Measurements from ENCODE around the gene DCAF17.
"Not testable (repeated sequence)": the region's sequence is repeated elsewhere in the genome, so short reads cannot be mapped to it uniquely, and the experiment has no call there.

Gene DCAF17

GRCh38 chr2:171487803-171488259, 53.8 kb downstream of the DCAF17 start:
- H3K36me3 Mint-ChIP-seq (ENCODE audit: low read depth): peaks cover 12% of the 10 kb centered on the region
- no peak for DNase-seq (ENCODE audit: low spot score)
- no peak overlapping the region for H3K4me3 Mint-ChIP-seq
- no peaks in the 10 kb centered on the region for H3K27me3 Mint-ChIP-seq (ENCODE audit: low read depth)
- peaks cover 9% of the 10 kb centered on the region for H3K9me3 Mint-ChIP-seq
- peaks cover 9% of the 10 kb centered on the region for H3K4me1 Mint-ChIP-seq (ENCODE audit: low read depth)
- no peak overlapping the region for H3K27ac Mint-ChIP-seq

GRCh38 chr2:171490577-171490976, 56.6 kb downstream of the DCAF17 start:
- peaks cover 9% of the 10 kb centered on the region for H3K9me3 Mint-ChIP-seq
- H3K4me1 Mint-ChIP-seq (ENCODE audit: low read depth): no peaks in the 10 kb centered on the region
- no peak overlapping the region for H3K27ac Mint-ChIP-seq
- peaks cover 7% of the 10 kb centered on the region for H3K36me3 Mint-ChIP-seq (ENCODE audit: low read depth)
- H3K27me3 Mint-ChIP-seq (ENCODE audit: low read depth): no peaks in the 10 kb centered on the region
- no peak overlapping the region for H3K4me3 Mint-ChIP-seq
- no peak for DNase-seq (ENCODE audit: low spot score)

- DNase-seq (ENCODE audit: low spot score): no peak
- Mint-ChIP-seq H3K27me3 (ENCODE audit: low read depth) (no peaks in the 10 kb centered on the region), H3K4me1 (ENCODE audit: low read depth) (no peaks in the 10 kb centered on the region), H3K9me3 (peaks cover 9% of the 10 kb centered on the region), H3K4me3 (no peak overlapping the region), H3K36me3 (ENCODE audit: low read depth) (peaks cover 7% of the 10 kb centered on the region), H3K27ac (no peak overlapping the region)
Observed at GRCh38 chr2:171491292-171491691, 57.3 kb downstream of the DCAF17 start.

GRCh38 chr2:171492664-171493063, 58.6 kb downstream of the DCAF17 start:
- no peak overlapping the region for H3K27ac Mint-ChIP-seq
- H3K4me3 Mint-ChIP-seq: no peak overlapping the region
- no peaks in the 10 kb centered on the region for H3K27me3 Mint-ChIP-seq (ENCODE audit: low read depth)
- H3K36me3 Mint-ChIP-seq (ENCODE audit: low read depth): peaks cover 7% of the 10 kb centered on the region
- no peak for DNase-seq (ENCODE audit: low spot score)
- peaks cover 9% of the 10 kb centered on the region for H3K9me3 Mint-ChIP-seq
- no peaks in the 10 kb centered on the region for H3K4me1 Mint-ChIP-seq (ENCODE audit: low read depth)

GRCh38 chr2:171497664-171498063, 63.6 kb downstream of the DCAF17 start:
- not testable (repeated sequence) for H3K27ac Mint-ChIP-seq; H3K4me1 Mint-ChIP-seq (ENCODE audit: low read depth); DNase-seq (ENCODE audit: low spot score); H3K9me3 Mint-ChIP-seq; H3K36me3 Mint-ChIP-seq (ENCODE audit: low read depth); H3K27me3 Mint-ChIP-seq (ENCODE audit: low read depth); H3K4me3 Mint-ChIP-seq

GRCh38 chr2:171505374-171505773, 71.3 kb downstream of the DCAF17 start:
- no peaks in the 10 kb centered on the region for H3K36me3 Mint-ChIP-seq (ENCODE audit: low read depth)
- peaks cover 6% of the 10 kb centered on the region for H3K27me3 Mint-ChIP-seq (ENCODE audit: low read depth)
- no peak overlapping the region for H3K4me3 Mint-ChIP-seq
- H3K27ac Mint-ChIP-seq: no peak overlapping the region
- no peaks in the 10 kb centered on the region for H3K9me3 Mint-ChIP-seq
- H3K4me1 Mint-ChIP-seq (ENCODE audit: low read depth): no peaks in the 10 kb centered on the region
- no peak for DNase-seq (ENCODE audit: low spot score)

- no peak overlapping the region for H3K4me3 Mint-ChIP-seq
- DNase-seq (ENCODE audit: low spot score): no peak
- no peak overlapping the region for H3K27ac Mint-ChIP-seq
- peaks cover 7% of the 10 kb centered on the region for H3K27me3 Mint-ChIP-seq (ENCODE audit: low read depth)
- peaks cover 5% of the 10 kb centered on the region for H3K4me1 Mint-ChIP-seq (ENCODE audit: low read depth)
- no peaks in the 10 kb centered on the region for H3K9me3 Mint-ChIP-seq
- no peaks in the 10 kb centered on the region for H3K36me3 Mint-ChIP-seq (ENCODE audit: low read depth)
Observed at GRCh38 chr2:171509945-171510731, 76.1 kb downstream of the DCAF17 start.

GRCh38 chr2:171512014-171512413, 78.0 kb downstream of the DCAF17 start:
- H3K4me1 Mint-ChIP-seq (ENCODE audit: low read depth): peaks cover 5% of the 10 kb centered on the region
- no peak overlapping the region for H3K27ac Mint-ChIP-seq
- DNase-seq (ENCODE audit: low spot score): no peak
- peaks cover 11% of the 10 kb centered on the region for H3K27me3 Mint-ChIP-seq (ENCODE audit: low read depth)
- H3K4me3 Mint-ChIP-seq: no peak overlapping the region
- H3K9me3 Mint-ChIP-seq: no peaks in the 10 kb centered on the region
- H3K36me3 Mint-ChIP-seq (ENCODE audit: low read depth): no peaks in the 10 kb centered on the region

- Mint-ChIP-seq H3K27me3 (ENCODE audit: low read depth) (peaks cover 11% of the 10 kb centered on the region), H3K4me1 (ENCODE audit: low read depth) (peaks cover 5% of the 10 kb centered on the region), H3K27ac (no peak overlapping the region), H3K9me3 (no peaks in the 10 kb centered on the region), H3K4me3 (no peak overlapping the region), H3K36me3 (ENCODE audit: low read depth) (no peaks in the 10 kb centered on the region)
- DNase-seq (ENCODE audit: low spot score): no peak
Observed at GRCh38 chr2:171512683-171513195, 78.7 kb downstream of the DCAF17 start.

- Mint-ChIP-seq H3K4me1 (ENCODE audit: low read depth) (peaks cover 5% of the 10 kb centered on the region), H3K36me3 (ENCODE audit: low read depth) (no peaks in the 10 kb centered on the region), H3K27me3 (ENCODE audit: low read depth) (peaks cover 14% of the 10 kb centered on the region), H3K27ac (no peak overlapping the region), H3K9me3 (no peaks in the 10 kb centered on the region), H3K4me3 (no peak overlapping the region)
- no peak for DNase-seq (ENCODE audit: low spot score)
Observed at GRCh38 chr2:171513719-171514160, 79.7 kb downstream of the DCAF17 start.

- Mint-ChIP-seq H3K4me3 (no peak overlapping the region), H3K27me3 (ENCODE audit: low read depth) (peaks cover 21% of the 10 kb centered on the region), H3K9me3 (no peaks in the 10 kb centered on the region), H3K27ac (no peak overlapping the region), H3K4me1 (ENCODE audit: low read depth) (peaks cover 5% of the 10 kb centered on the region), H3K36me3 (ENCODE audit: low read depth) (no peaks in the 10 kb centered on the region)
- DNase-seq (ENCODE audit: low spot score): no peak
Observed at GRCh38 chr2:171514908-171515582, 81.0 kb downstream of the DCAF17 start.

GRCh38 chr2:171515672-171516298, 81.8 kb downstream of the DCAF17 start:
- H3K4me1 Mint-ChIP-seq (ENCODE audit: low read depth): peaks cover 5% of the 10 kb centered on the region
- no peaks in the 10 kb centered on the region for H3K9me3 Mint-ChIP-seq
- H3K27ac Mint-ChIP-seq: no peak overlapping the region
- H3K27me3 Mint-ChIP-seq (ENCODE audit: low read depth): peaks cover 24% of the 10 kb centered on the region
- H3K36me3 Mint-ChIP-seq (ENCODE audit: low read depth): no peaks in the 10 kb centered on the region
- no peak for DNase-seq (ENCODE audit: low spot score)
- H3K4me3 Mint-ChIP-seq: no peak overlapping the region

GRCh38 chr2:171516793-171517192, 82.8 kb downstream of the DCAF17 start:
- Mint-ChIP-seq H3K9me3 (no peaks in the 10 kb centered on the region), H3K4me1 (ENCODE audit: low read depth) (peaks cover 7% of the 10 kb centered on the region), H3K36me3 (ENCODE audit: low read depth) (no peaks in the 10 kb centered on the region), H3K27ac (no peak overlapping the region), H3K27me3 (ENCODE audit: low read depth) (peaks cover 31% of the 10 kb centered on the region), H3K4me3 (no peak overlapping the region)
- no peak for DNase-seq (ENCODE audit: low spot score)

GRCh38 chr2:171520471-171520870, 86.4 kb downstream of the DCAF17 start:
- Mint-ChIP-seq H3K36me3 (ENCODE audit: low read depth) (no peaks in the 10 kb centered on the region), H3K4me1 (ENCODE audit: low read depth) (peaks cover 4% of the 10 kb centered on the region), H3K4me3 (no peak overlapping the region), H3K27ac (no peak overlapping the region), H3K9me3 (no peaks in the 10 kb centered on the region), H3K27me3 (ENCODE audit: low read depth) (peaks cover 48% of the 10 kb centered on the region)
- no peak for DNase-seq (ENCODE audit: low spot score)
